Activated CD8-positive, alpha-beta memory T cell treated with anti-CD3 and anti-CD28 coated beads, Interleukin-2, amount 10 ng/mL, durations not matched to agents 7 days and 5 days (primary cell): ENCODE measurements around the gene ELMOD1. TPM values are rescaled to one million over a fixed set of nuclear protein-coding genes. Genes with fewer than 3 reads are reported as not detected.

Experiments
- ATAC-seq: fragments of 150-1000 bp; cut with Tn5 transposase; one replicate; pipeline ENCODE4 v1.10.0; 2021; ENCODE audit warnings: moderate library complexity
- CTCF ChIA-PET: fragments of 350-600 bp; sonication (Branson Sonifier 250); formaldehyde crosslinking; loops from one replicate; lab custom pipeline; 2021; ENCODE audit warnings: antibody characterized with exemption; lab: Charles Lee
- DNase-seq: peaks from one replicate; pipeline ENCODE4 v3.0.0-alpha.2; 2020
- H3K27ac Mint-ChIP-seq: one replicate; pipeline ENCODE4 v1.8.0; 2021; ENCODE audit warnings: mild to moderate bottlenecking, mixed read lengths
- H3K27me3 Mint-ChIP-seq: one replicate; pipeline ENCODE4 v1.8.0; 2021; ENCODE audit warnings: mixed read lengths
- H3K36me3 Mint-ChIP-seq: one replicate; pipeline ENCODE4 v1.8.0; 2021; ENCODE audit warnings: mild to moderate bottlenecking, mixed read lengths
- H3K4me1 Mint-ChIP-seq: one replicate; pipeline ENCODE4 v1.8.0; 2021; ENCODE audit warnings: mixed read lengths
- H3K4me3 Mint-ChIP-seq: one replicate; pipeline ENCODE4 v1.8.0; 2021; ENCODE audit warnings: mild to moderate bottlenecking, moderate library complexity, mixed read lengths
- H3K9me3 Mint-ChIP-seq: one replicate; pipeline ENCODE4 v1.8.0; 2022; ENCODE audit warnings: low read depth, mixed read lengths
- total RNA-seq, 2 experiments: library from RNA; stranded (reverse); gene quantifications; one replicate each; pipeline ENCODE4 v1.2.3, GENCODE V29; 2021

The ELMOD1 gene
- total RNA-seq, 2 experiments from 2014 or later, result 0.16 TPM; not detected in 1

DNA sequence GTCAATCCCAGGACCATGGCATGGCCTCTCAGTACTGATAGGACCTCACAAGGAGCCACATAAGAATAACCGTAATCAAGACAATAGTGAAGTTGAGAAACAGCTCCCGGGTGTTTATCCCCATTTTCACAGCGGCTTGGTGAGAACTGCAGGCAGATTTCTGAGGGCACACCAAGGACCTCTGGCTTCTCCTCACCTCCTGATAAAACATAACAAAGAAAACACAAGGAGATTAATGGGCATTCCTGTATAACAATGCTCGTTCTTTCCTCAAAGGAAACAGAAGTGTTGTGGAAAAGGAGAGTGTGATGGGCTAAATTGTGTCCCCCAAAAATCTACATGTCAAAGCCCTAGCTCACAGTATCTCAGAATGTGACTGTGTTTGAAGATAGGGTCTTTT lies 116.9 kb downstream of the ELMOD1 start:
- ATAC-seq, result no peak
- Mint-ChIP-seq H3K36me3 (no peaks in the 10 kb centered on the region), H3K4me3 (no peak overlapping the region)

DNA sequence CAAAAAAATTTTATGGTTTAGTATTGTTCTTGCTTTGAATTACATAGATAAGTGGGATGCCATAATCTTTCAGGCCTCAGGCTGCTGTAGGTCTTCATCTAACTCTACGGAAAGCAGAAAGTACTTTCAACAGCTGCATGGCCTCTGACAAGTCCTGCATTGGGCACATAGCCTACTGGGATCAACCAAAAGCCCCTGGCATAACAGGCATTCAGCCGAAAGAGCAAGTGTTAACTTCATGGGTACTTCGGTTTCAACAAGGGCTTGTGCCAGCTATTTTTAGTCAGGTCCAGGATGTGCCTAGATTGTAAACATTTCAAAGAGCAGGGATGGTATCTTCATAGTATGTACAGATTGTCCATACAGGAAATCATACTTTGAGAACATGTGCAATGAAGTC lies 117.8 kb downstream of the ELMOD1 start:
- Mint-ChIP-seq H3K4me1 (no peaks in the 10 kb centered on the region), H3K27ac (no peak overlapping the region), H3K27me3 (peaks cover 40% of the 10 kb centered on the region), H3K4me3 (no peak overlapping the region), H3K36me3 (no peaks in the 10 kb centered on the region), H3K9me3 (no peaks in the 10 kb centered on the region)
- CTCF ChIA-PET, result interaction anchor here (1.0 kb wide), 1 partner anchor 12 kb away, joined by 3 read pairs; no protein-coding TSS in a partner anchor
- DNase-seq, result no peak
- no peak for ATAC-seq

More for the DNA sequence above, 116.9 kb downstream of the ELMOD1 start:
- Mint-ChIP-seq H3K9me3 (no peaks in the 10 kb centered on the region), H3K4me1 (no peaks in the 10 kb centered on the region), H3K27ac (no peak overlapping the region), H3K27me3 (peaks cover 43% of the 10 kb centered on the region)
- DNase-seq, result no peak
- CTCF ChIA-PET, result no interaction called here

DNA sequence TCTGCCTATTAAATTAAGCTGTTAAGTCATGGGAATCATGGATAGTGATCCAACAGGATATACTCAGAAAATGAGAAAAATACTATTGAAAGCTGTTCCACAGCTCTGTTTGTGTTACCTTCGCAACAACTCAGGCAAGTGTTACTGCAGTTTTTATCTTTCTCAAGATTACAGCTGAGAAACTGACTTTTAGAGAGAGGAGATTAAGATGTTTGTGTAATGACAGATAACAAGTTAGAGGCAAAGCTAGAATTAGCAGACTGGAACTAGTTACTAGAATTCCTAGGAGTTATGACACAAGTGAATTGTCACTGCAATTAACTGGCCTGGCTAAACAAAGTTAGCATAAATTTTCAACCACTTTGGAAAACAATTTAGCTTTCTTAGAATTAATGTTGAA lies 119.4 kb downstream of the ELMOD1 start:
- no peaks in the 10 kb centered on the region for H3K9me3 Mint-ChIP-seq
- no peaks in the 10 kb centered on the region for H3K36me3 Mint-ChIP-seq
- ATAC-seq (no peak), DNase-seq (no peak)
- H3K27ac Mint-ChIP-seq, result no peak overlapping the region
- H3K27me3 Mint-ChIP-seq, result peaks cover 48% of the 10 kb centered on the region
- no peak overlapping the region for H3K4me3 Mint-ChIP-seq
- H3K4me1 Mint-ChIP-seq, result no peaks in the 10 kb centered on the region
- CTCF ChIA-PET, result no interaction called here

GRCh38 chr11:107711861-107712755 lies 121.2 kb downstream of the ELMOD1 start, which contains the start of gene SLN:
TSS of gene SLN (minus strand) at chr11:107712056.
- CTCF ChIA-PET, result no interaction called here
- no peak for ATAC-seq
- H3K9me3 Mint-ChIP-seq, result no peaks in the 10 kb centered on the region
- H3K4me3 Mint-ChIP-seq, result no peak within 1 kb of the TSS
- H3K36me3 Mint-ChIP-seq, result no peaks in the 10 kb centered on the region
- no peaks in the 10 kb centered on the region for H3K4me1 Mint-ChIP-seq
- H3K27ac Mint-ChIP-seq, result no peak within 1 kb of the TSS
- no peak for DNase-seq
- H3K27me3 Mint-ChIP-seq, result peaks cover 49% of the 10 kb centered on the region

- Mint-ChIP-seq H3K9me3 (no peaks in the 10 kb centered on the region), H3K4me1 (no peaks in the 10 kb centered on the region), H3K36me3 (no peaks in the 10 kb centered on the region), H3K4me3 (no peak overlapping the region), H3K27me3 (peaks cover 42% of the 10 kb centered on the region), H3K27ac (no peak overlapping the region)
- ATAC-seq, result no peak
- DNase-seq, result no peak
- CTCF ChIA-PET, result no interaction called here
Observed at GRCh38 chr11:107713009-107713408, 122.1 kb downstream of the ELMOD1 start.

Other genes starting within 250 kb of the ELMOD1 start
- 10 to 100 TPM; 14.1 to 17.3 TPM for gene CWF19L2, start 133.3 kb upstream of the ELMOD1 start, total RNA-seq
- gene ALKBH8, start 25.4 kb upstream of the ELMOD1 start, total RNA-seq, result 10 to 100 TPM in 1 of 2 experiments, 1 to 10 TPM in 1; 8.6 to 11.2 TPM
- gene SLN, start 120.9 kb downstream of the ELMOD1 start, total RNA-seq, result not detected